Suppressor macrophage treated with lipopolysaccharide for 1 hour (primary cell): ENCODE results near the gene CYB5R4.

Experiments
- DNase-seq, 3 donors: peaks; one replicate each; pipeline ENCODE4 v3.0.0-alpha.2; 2020 to 2022

Gene CYB5R4, protein sequence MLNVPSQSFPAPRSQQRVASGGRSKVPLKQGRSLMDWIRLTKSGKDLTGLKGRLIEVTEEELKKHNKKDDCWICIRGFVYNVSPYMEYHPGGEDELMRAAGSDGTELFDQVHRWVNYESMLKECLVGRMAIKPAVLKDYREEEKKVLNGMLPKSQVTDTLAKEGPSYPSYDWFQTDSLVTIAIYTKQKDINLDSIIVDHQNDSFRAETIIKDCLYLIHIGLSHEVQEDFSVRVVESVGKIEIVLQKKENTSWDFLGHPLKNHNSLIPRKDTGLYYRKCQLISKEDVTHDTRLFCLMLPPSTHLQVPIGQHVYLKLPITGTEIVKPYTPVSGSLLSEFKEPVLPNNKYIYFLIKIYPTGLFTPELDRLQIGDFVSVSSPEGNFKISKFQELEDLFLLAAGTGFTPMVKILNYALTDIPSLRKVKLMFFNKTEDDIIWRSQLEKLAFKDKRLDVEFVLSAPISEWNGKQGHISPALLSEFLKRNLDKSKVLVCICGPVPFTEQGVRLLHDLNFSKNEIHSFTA

GRCh38 chr6:83859410-83860358 is at the start of gene CYB5R4:
Gene CYB5R4 (plus strand): TSS chr6:83859689. CDS start chr6:83859783, 94 bp downstream.
- DNase-seq, result peak; percentile 96 to 97 (median 97)

DNA sequence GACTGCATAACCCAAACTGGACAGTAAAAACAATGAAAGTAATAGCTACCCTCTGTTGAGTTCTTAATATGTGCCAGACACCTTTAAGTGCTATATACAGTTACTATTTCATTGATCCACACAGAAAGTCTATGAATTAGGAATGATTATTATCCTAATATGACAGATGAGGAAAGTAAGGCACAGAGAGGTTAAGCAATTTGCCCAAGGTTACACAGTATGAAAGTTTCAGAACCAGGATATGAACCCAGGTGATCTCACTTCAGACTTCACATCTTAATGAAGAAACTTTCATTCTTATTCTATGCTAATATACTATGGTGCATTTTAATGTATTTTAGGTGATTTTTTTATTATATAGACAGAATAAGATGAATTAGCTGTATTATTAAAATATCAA is 46.9 kb upstream of the CYB5R4 start:
- DNase-seq, result no peak

GRCh38 chr6:83815631-83816272 is 43.7 kb upstream of the CYB5R4 start:
- no peak for DNase-seq

GRCh38 chr6:83822629-83823169 is 36.8 kb upstream of the CYB5R4 start:
- DNase-seq, result no peak

- DNase-seq, result no peak
Observed at GRCh38 chr6:83824388-83824801, 35.1 kb upstream of the CYB5R4 start.

- no peak for DNase-seq
Observed at GRCh38 chr6:83824831-83825230, 34.7 kb upstream of the CYB5R4 start.

DNA sequence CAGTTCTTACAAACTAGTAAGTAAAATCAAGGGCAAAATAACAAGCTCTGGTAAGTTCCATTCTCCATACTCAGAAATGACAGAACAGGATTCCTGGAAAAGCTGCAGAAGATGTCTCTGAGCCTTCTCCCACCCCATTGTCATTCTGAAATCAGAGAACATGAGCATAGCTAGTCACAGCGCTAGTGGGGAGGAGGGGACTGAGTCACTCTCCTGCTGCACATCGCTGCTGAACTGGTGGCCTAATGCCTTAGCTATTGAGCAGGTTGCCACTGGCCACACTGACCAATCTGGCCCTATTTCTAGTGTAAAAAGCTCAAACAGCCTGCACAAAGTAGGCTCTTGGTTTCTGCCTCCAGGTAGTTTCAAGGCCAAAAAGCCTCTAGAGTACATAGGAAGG is 32.4 kb upstream of the CYB5R4 start:
- DNase-seq, result no peak

DNA sequence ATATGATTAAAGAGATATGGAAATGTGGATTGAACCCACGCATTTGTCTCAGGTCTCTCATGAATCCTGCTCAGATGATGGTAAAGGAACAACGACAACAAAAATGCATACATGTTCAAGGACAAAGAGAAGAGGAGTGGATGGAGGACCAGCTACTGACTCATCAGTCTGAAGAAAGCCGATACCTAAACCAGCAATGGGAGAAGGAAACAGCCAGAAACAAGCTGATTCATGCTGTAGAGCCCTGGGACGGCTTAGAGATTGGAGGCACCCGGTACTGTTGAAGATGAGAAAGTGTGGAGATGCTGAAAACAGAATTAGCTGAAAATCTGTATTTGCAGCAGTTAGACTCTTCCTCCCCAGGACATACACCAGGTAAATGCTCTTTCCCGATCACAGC is 20.8 kb upstream of the CYB5R4 start:
- DNase-seq, result no peak

DNA sequence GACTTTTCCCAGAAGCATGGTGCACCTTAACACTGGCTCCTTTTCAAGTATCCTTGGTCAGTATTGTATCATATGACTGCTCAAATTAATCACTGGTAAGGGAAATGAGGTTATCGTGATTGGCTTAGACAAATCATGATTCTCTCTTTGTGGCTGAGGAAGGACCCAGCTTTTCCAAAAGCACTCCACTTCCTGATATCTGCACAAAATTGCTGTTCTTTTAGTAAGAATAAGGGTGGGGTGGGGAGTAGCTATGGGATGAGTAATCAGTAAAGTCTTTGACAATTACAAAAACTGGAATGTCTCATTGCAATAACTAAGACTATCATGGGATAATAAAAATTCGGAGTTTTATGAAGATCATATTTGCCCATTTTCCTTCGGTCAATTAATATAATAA is 15.3 kb upstream of the CYB5R4 start:
- DNase-seq, result no peak

GRCh38 chr6:83846291-83846690 is 13.2 kb upstream of the CYB5R4 start:
- no peak for DNase-seq

GRCh38 chr6:83847179-83847578 is 12.3 kb upstream of the CYB5R4 start:
- peak; percentile 9 to 53 (median 40) for DNase-seq

DNA sequence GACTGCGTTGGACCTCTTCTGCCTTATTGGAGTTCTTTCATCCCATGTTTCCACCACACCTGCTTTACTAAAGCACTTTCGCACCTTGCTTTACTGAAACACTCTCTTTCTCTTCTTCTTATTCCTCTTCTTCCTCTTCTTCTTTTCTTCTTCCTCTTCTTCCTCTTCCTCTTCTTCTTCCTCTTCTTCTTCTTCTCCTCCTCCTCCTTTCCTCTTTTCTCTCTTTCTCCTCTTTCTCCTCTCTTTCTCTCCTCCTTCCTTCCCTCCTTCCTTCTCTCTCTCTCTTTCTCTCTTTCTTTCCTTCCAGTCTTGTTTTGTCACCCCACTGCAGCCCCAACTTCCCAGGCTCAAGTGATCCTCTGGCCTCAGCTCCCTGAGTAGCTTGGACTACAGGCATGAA is 10.4 kb upstream of the CYB5R4 start:
- no peak for DNase-seq

- DNase-seq, result no peak
Observed at GRCh38 chr6:83849610-83850009, 9.9 kb upstream of the CYB5R4 start.

DNA sequence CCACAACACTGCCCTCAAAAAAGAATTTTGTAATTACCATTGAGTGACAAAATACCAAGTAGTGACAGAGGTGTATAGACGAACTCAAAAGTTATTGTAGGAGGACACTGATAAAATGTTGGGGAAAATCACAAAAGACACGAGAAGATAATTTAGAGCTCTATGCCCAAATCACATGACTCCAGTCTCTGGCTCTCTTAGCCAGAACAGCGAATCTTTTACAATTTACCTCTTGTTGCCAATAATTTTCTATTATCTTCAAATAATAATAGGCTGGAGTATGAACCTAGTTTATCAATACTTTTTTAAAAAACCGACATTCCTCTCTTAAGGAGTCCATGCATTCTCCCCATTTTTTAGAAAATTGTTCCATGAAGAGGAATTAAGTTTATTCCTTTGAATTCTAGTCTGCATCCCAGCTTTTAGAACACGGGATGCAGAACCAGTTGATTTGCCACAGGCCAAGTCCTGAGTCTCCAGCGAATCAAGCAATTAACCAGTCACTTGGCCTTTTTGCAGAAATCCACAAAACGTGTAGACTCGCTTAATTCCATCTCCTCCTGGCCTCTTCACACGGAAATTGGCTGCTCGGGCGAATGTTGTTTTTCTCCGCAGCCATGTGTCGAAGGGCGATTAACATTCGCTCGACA is 6.8 kb upstream of the CYB5R4 start:
- DNase-seq, result no peak

DNA sequence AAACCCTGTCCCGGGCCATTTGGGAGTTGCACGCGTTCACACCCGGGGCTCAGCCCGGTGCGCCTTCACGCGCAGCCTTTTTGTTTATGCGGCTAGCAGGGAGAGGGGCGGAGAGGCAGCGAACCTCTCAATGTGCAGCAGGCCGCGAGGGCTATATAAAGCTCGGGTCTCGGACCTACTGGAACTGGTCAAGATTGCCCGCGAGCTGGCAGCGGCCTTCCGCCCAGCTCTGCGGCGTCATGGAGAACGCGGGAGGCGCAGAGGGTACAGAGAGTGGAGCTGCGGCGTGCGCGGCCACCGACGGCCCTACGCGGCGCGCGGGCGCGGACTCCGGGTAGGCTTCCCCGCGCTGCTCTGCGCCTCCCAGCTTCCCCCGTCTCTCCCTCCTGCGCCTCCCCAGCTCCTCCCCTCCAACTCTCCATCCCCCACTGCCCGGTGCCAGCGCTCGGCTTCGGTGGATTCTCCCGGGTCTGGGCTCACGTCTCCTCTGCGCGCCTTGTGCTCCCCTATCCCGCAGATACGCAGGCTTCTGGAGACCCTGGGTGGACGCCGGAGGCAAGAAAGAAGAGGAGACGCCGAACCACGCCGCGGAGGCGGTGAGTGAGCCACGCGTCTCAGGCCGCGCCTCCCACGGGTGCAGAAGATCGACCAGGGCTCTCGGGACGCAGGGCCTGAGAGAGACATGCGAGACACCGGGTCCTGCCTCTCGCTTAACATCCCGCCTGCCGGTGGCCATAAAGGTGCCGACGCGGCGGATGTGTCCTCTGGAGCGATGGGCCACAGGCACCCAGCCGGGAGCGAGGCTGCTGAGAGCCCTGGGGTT is 6.1 kb upstream of the CYB5R4 start, which contains the start of gene RIPPLY2:
Gene RIPPLY2 (plus strand): TSS at position 183 of the 823 bp plus-strand sequence. CDS start 57 bp downstream, at position 240.
- peak in 2 of 3 donors; percentile 25 to 49 for DNase-seq

DNA sequence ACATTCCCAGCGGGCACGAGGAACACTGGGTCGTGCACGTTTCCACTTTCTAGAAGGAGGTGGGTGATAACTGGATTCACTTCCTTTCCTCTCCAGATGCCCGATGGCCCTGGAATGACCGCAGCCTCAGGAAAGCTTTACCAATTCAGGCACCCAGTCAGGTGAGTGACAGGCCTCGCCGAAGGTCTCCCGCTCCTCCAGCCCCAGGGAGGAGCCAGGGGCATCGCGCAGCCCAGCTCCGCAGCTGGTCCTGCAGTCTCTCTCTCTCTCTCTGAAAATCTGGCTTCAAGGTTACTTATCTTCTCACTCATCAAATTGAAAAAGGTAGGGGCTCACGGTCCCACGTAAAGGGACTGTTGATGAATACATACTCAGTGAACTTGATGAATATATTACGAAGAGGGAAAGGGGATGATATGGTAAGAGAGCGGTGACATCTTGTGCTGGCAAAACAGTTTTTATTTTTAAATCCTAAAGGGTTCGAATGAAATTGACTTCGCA is 5.4 kb upstream of the CYB5R4 start:
- DNase-seq, result no peak

- DNase-seq, result no peak
Observed at GRCh38 chr6:83854766-83855165, 4.7 kb upstream of the CYB5R4 start.

DNA sequence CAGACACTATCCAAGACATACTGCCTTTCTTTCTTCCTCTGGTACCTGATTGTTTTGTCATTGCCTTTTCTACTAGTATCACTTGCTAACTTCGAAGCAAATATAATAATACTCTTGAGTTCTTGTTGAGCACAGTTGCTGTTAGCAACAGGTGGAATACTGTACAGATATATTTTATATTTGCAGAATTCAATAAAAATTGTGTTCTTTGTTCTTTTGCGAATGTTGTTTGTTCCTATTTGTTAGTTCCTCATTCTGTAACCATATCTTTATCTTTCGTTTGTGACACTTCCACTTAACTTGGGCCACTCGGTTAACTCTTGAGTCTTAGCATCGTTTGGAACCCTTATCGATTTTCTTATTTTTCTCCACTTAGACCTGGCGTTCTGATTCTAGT is 868 bp downstream of the CYB5R4 start:
- DNase-seq, result peak; percentile 10 to 53 (median 35)

- DNase-seq, result peak; percentile 18 to 60 (median 60)
Observed at GRCh38 chr6:83860782-83861495, 1.4 kb downstream of the CYB5R4 start.
